H1 (cell line): ENCODE results near the gene SLC43A1. TPM values are rescaled to one million over a fixed set of nuclear protein-coding genes. Genes with fewer than 3 reads are reported as not detected.

Experiments
- CTCF ChIA-PET: fragments of 300-600 bp; sonication (Branson Sonifier 250); formaldehyde crosslinking; loops from one replicate; lab custom pipeline; 2021; ENCODE audit not compliant: partially characterized antibody; lab: Charles Lee
- POLR2A ChIA-PET: fragments of 300-600 bp; sonication (Branson Sonifier 250); formaldehyde crosslinking; loops from one replicate; lab custom pipeline; 2021; ENCODE audit warnings: inconsistent platforms; ENCODE audit not compliant: partially characterized antibody; lab: Charles Lee
- DNase-seq, 2 experiments: peaks; one replicate each; pipeline versions ENCODE4 v3.0.0 to v3.0.0-alpha.2; 2010 to 2022; ENCODE audit warnings: low spot score in 2 of 2, low read depth in 1 of 2, mixed read lengths in 1 of 2
- FAIRE-seq: peaks from 2 replicates; lab custom pipeline; 2011; peaks lifted over from hg19 to GRCh38; lab: Jason Lieb, UNC
- H2AFZ ChIP-seq: 2 replicates; pipeline ENCODE4 v1.8.1; 2012; ENCODE audit warnings: low read length, inconsistent platforms
- H2AK5ac ChIP-seq: 2 replicates; pipeline ENCODE4 v1.6.1; 2013; ENCODE audit warnings: low read depth, low read length
- H2BK120ac ChIP-seq: replicated peaks from 2 replicates; pipeline ENCODE3; 2013; ENCODE audit warnings: low read depth, low read length, inconsistent platforms
- H2BK12ac ChIP-seq: 2 replicates; pipeline ENCODE4 v1.6.1; 2013; ENCODE audit warnings: low read depth, low read length
- H2BK15ac ChIP-seq: 2 replicates; pipeline ENCODE4 v1.6.1; 2013; ENCODE audit warnings: low read length
- H2BK20ac ChIP-seq: 2 replicates; pipeline ENCODE4 v1.6.1; 2013; ENCODE audit warnings: low read length
- H2BK5ac ChIP-seq: 2 replicates; pipeline ENCODE4 v1.6.1; 2013; ENCODE audit warnings: low read depth, low read length
- H3K14ac ChIP-seq: 2 replicates; pipeline ENCODE4 v1.6.1; 2013; ENCODE audit warnings: inconsistent platforms; ENCODE audit not compliant: insufficient read length
- H3K18ac ChIP-seq: 2 replicates; pipeline ENCODE4 v1.6.1; 2013; ENCODE audit warnings: low read length; ENCODE audit errors: extremely low read depth
- H3K23ac ChIP-seq: 2 replicates; pipeline ENCODE4 v1.6.1; 2013; ENCODE audit warnings: inconsistent platforms; ENCODE audit not compliant: insufficient read length
- H3K23me2 ChIP-seq: 2 replicates; pipeline ENCODE4 v1.6.1; 2013; ENCODE audit warnings: low read depth, low read length
- H3K27ac ChIP-seq: 2 replicates; pipeline ENCODE4 v1.6.1; 2011; ENCODE audit warnings: low read depth, low read length, inconsistent platforms
- H3K27me3 ChIP-seq, 4 experiments: replicated peaks in 1 of 4; 1 replicate in 1 of 4; 2 replicates in 3 of 4; pipeline versions ENCODE4 v1.6.1 to v1.8.1; 2011 to 2013; ENCODE audit warnings: low read length in 3 of 4, mild to moderate bottlenecking in 3 of 4, inconsistent platforms in 2 of 4, mixed read lengths in 2 of 4, moderate library complexity in 1 of 4; ENCODE audit not compliant: control insufficient read depth in 3 of 4, insufficient read depth in 3 of 4; ENCODE audit errors: extremely low read depth in 1 of 4
- H3K36me3 ChIP-seq, 4 experiments: 2 replicates each; pipeline versions ENCODE4 v1.6.1 to v1.8.1; 2011 to 2013; ENCODE audit warnings: mild to moderate bottlenecking in 4 of 4, low read length in 3 of 4, moderate library complexity in 2 of 4, control low read depth in 1 of 4, inconsistent platforms in 1 of 4; ENCODE audit not compliant: insufficient read depth in 4 of 4, control insufficient read depth in 2 of 4
- H3K4ac ChIP-seq: replicated peaks from 2 replicates; pipeline ENCODE3; 2013; ENCODE audit warnings: low read length, low read depth, mixed read lengths, inconsistent platforms; ENCODE audit not compliant: insufficient read length
- H3K4me1 ChIP-seq, 4 experiments: replicated peaks in 1 of 4; 1 replicate in 1 of 4; 2 replicates in 3 of 4; pipeline versions ENCODE4 v1.6.1 to v1.8.1; 2011 to 2013; ENCODE audit warnings: low read length in 3 of 4, inconsistent platforms in 2 of 4, mixed read lengths in 1 of 4; ENCODE audit not compliant: insufficient read depth in 4 of 4, control insufficient read depth in 3 of 4
- H3K4me2 ChIP-seq, 2 experiments: 2 replicates each; pipeline versions ENCODE4 v1.6.1 to v1.8.1; 2011 to 2013; ENCODE audit warnings: low read depth in 2 of 2, low read length in 2 of 2, control low read depth in 1 of 2, inconsistent platforms in 1 of 2, mild to moderate bottlenecking in 1 of 2; ENCODE audit not compliant: insufficient read depth in 1 of 2
- H3K4me3 ChIP-seq, 4 experiments: fragments of 200-600, 300-600 bp in 1 of 4; sonication (generic), shearing (Covaris generic), sonication (Bioruptor Twin) in 1 of 4; 2 replicates each; pipeline versions ENCODE4 v1.5.1 to v1.8.1; 2011 to 2016; ENCODE audit warnings: low read length in 4 of 4, low read depth in 3 of 4, control low read depth in 2 of 4, inconsistent platforms in 2 of 4, mild to moderate bottlenecking in 2 of 4, mixed read lengths in 1 of 4, moderate library complexity in 1 of 4; ENCODE audit not compliant: insufficient read depth in 2 of 4; ENCODE audit errors: extremely low read depth in 1 of 4
- H3K56ac ChIP-seq: replicated peaks from 2 replicates; pipeline ENCODE3; 2013; ENCODE audit warnings: low read depth, mild to moderate bottlenecking, mixed read lengths, low read length, inconsistent platforms; ENCODE audit not compliant: insufficient read length
- H3K79me1 ChIP-seq: 2 replicates; pipeline ENCODE4 v1.6.1; 2013; ENCODE audit warnings: low read depth, low read length, control low read depth
- H3K79me2 ChIP-seq, 2 experiments: 2 replicates each; pipeline versions ENCODE4 v1.6.1 to v1.8.1; 2012 to 2013; ENCODE audit warnings: low read length in 2 of 2, mild to moderate bottlenecking in 2 of 2, inconsistent platforms in 1 of 2; ENCODE audit not compliant: insufficient read depth in 2 of 2, control insufficient read depth in 1 of 2
- H3K9ac ChIP-seq, 4 experiments: replicated peaks in 1 of 4; 1 replicate in 1 of 4; 2 replicates in 3 of 4; pipeline versions ENCODE4 v1.6.1 to v1.8.1; 2011 to 2013; ENCODE audit warnings: low read depth in 3 of 4, low read length in 3 of 4, control low read depth in 2 of 4, mild to moderate bottlenecking in 2 of 4, moderate library complexity in 2 of 4, inconsistent platforms in 1 of 4; ENCODE audit errors: extremely low read depth in 1 of 4
- H3K9me3 ChIP-seq, 2 experiments: 2 replicates each; pipeline versions ENCODE4 v1.6.1 to v1.8.1; 2012 to 2013; ENCODE audit warnings: mild to moderate bottlenecking in 2 of 2, moderate library complexity in 2 of 2, control low read depth in 1 of 2, inconsistent platforms in 1 of 2, low read depth in 1 of 2, low read length in 1 of 2, mixed read lengths in 1 of 2; ENCODE audit not compliant: insufficient read depth in 2 of 2
- H4K20me1 ChIP-seq, 2 experiments: replicated peaks in 1 of 2; 2 replicates each; pipeline versions ENCODE3 to v1.8.1; 2011 to 2013; ENCODE audit warnings: inconsistent platforms in 2 of 2, low read length in 2 of 2, mild to moderate bottlenecking in 1 of 2; ENCODE audit not compliant: insufficient read depth in 2 of 2, control insufficient read depth in 1 of 2
- H4K5ac ChIP-seq: 2 replicates; pipeline ENCODE4 v1.6.1; 2013; ENCODE audit warnings: low read length, low read depth, mixed read lengths, inconsistent platforms; ENCODE audit not compliant: insufficient read length
- H4K8ac ChIP-seq: 2 replicates; pipeline ENCODE4 v1.8.0; 2013; ENCODE audit warnings: mild to moderate bottlenecking, moderate library complexity, low read length, inconsistent platforms; ENCODE audit not compliant: insufficient read depth; ENCODE audit errors: extremely low read depth
- H4K91ac ChIP-seq: replicated peaks from 2 replicates; pipeline ENCODE3; 2013; ENCODE audit warnings: low read length, mixed read lengths, inconsistent platforms; ENCODE audit not compliant: insufficient read length
- POLR2A ChIP-seq, 2 experiments: IDR thresholded peaks; 1 replicate in 1 of 2; 2 replicates in 1 of 2; pipeline ENCODE4 v1.6.1; 2011; ENCODE audit warnings: low read depth in 2 of 2, low read length in 2 of 2, mild to moderate bottlenecking in 2 of 2; ENCODE audit errors: control extremely low read depth in 1 of 2
- SAP30 ChIP-seq: fragments of 300-600 bp; sonication (generic); IDR thresholded peaks from 2 replicates; pipeline ENCODE4 v1.7.1; 2012; ENCODE audit warnings: low read length, moderate library complexity, mild to moderate bottlenecking, inconsistent platforms; ENCODE audit not compliant: insufficient read depth, insufficient replicate concordance
- TAF1 ChIP-seq: IDR thresholded peaks from 2 replicates; pipeline ENCODE4 v1.6.1; 2011; ENCODE audit warnings: mild to moderate bottlenecking, low read depth, low read length
- TAF7 ChIP-seq: optimal IDR thresholded peaks from 2 replicates; pipeline ENCODE3; 2011; ENCODE audit warnings: low read depth, mild to moderate bottlenecking, inconsistent platforms, low read length, moderate library complexity, borderline replicate concordance
- WGBS, 2 experiments: shearing (Covaris generic) in 1 of 2; methylation state at CpG; one replicate each; pipeline versions ENCODE4 v1.1.6 to v1.1.7; 2013 to 2015; ENCODE audit warnings: low lambda C conversion rate in 2 of 2, mixed read lengths in 2 of 2, inconsistent platforms in 1 of 2, low coverage in 1 of 2, missing lambda C conversion rate in 1 of 2; ENCODE audit not compliant: insufficient replicate concordance in 2 of 2, insufficient coverage in 1 of 2, insufficient read length in 1 of 2; ENCODE audit errors: extremely low coverage in 1 of 2, missing lambda C conversion rate in 1 of 2; 5-methylcytosine and 5-hydroxymethylcytosine counted together
- polyA plus RNA-seq, 7 experiments: library from polyadenylated mRNA; depleted of rRNA in 3 of 7; stranded (reverse) in 5 of 7; unstranded in 2 of 7; fragments of >200 nt in 5 of 7; fragments of 200-250 nt in 2 of 7; gene quantifications; 1 replicate in 5 of 7; 2 replicates in 1 of 7; 4 replicates in 1 of 7; pipeline versions ENCODE4 v1.2.1 to v1.2.3, GENCODE V29; 2011 to 2013; ENCODE audit warnings: missing spikeins in 2 of 7, mixed read lengths in 2 of 7
- total RNA-seq: library from RNA; stranded (reverse); fragmentation: NEBNext Ultra II Directional; extraction: Animal tissue kit (Norgen Biotek cat#: 25700); gene quantifications from 2 replicates; pipeline ENCODE4 v1.2.1, GENCODE V29; 2021

Gene SLC43A1
- total and polyA plus RNA-seq, 2 of the 8 experiments (the other 6 are each of a cell fraction or from before 2014, with no cell fraction given): 34.5 to 58.0 TPM

DNA sequence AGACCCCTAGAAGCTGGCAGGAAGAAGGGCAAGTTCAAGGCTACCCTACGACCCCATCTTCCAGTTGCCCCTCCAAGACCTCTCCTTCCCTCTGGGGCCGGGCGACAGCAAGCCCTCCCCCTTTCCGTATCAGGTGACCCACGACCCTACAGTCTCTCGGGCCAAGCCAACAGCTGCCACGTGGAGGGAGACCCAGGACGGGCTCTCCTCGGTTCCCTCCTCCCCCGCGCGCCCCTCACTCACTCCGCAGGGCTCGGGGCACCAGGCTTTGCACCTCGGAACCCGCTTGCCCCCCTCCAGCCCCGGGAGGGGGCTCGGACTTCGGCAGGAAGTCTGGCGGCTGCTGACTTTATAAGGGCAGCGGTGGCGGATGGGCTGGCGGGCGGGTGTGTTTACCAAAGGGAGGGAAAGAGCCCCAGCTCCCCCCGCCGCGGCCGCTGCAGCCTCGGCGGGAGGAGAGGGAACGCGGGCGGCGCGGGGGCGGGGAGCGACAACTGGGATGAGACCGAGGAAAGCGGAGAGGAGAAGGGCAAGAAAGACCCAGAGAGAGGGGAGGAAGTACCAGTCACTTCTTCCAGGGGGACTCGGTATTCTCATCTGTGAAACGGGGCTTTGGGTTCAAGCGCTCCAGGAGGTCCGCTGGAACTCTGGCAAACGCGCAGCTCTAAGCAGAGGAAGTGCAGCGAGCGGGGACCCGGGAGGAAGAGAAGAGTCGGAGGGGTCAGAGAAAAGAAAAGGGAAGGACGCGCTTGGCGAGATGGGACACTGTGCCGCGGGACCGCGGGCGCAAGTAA is 767 bp downstream of the SLC43A1 start:
- peak overlapping the region; percentile 46 to 77 (median 56) for H3K9ac ChIP-seq
- no peak overlapping the region for H4K5ac ChIP-seq
- peak overlapping the region; percentile 56 to 95 for H3K4me2 ChIP-seq
- no peak overlapping the region for H2BK5ac ChIP-seq
- H3K9me3 ChIP-seq: no peaks in the 10 kb centered on the region
- DNase-seq (peak in 1 of 2 experiments; percentile 83), FAIRE-seq (no peak)
- peak overlapping the region; percentile 22 for H4K91ac ChIP-seq
- H3K27me3 ChIP-seq: peaks cover 0 to 21% (median 10%) of the 10 kb centered on the region in 4 experiments; a peak in 4 of 7 replicates
- no peak overlapping the region for H2BK120ac ChIP-seq
- H3K14ac ChIP-seq: no peak overlapping the region
- peak overlapping the region; percentile 91 for H4K8ac ChIP-seq
- H2AFZ ChIP-seq: peak overlapping the region; percentile 48; the same call in 1 of the 2 replicates
- H4K20me1 ChIP-seq: peaks cover 2 to 3% of the 10 kb centered on the region in 2 experiments
- H3K4me1 ChIP-seq: peaks cover 3 to 10% (median 5%) of the 10 kb centered on the region in 4 experiments
- H3K79me1 ChIP-seq: 0 out of 2 replicates have a peak, but pooled peaks cover 2% of the 10 kb centered on the region
- peak overlapping the region; percentile 60; the same call in 1 of the 2 replicates for H2BK12ac ChIP-seq
- no peaks in the 10 kb centered on the region for H3K36me3 ChIP-seq
- H2AK5ac ChIP-seq: no peak overlapping the region
- H3K4ac ChIP-seq: peak overlapping the region; percentile 23
- H3K4me3 ChIP-seq: peak overlapping the region; percentile 49 to 76 (median 68)
- peak overlapping the region; percentile 8 for H3K56ac ChIP-seq
- peaks cover 0 to 17% of the 10 kb centered on the region in 2 experiments; a peak in 3 of 4 replicates for H3K79me2 ChIP-seq
- peak overlapping the region; percentile 87 for H3K18ac ChIP-seq
- H3K23me2 ChIP-seq: peaks cover 19% of the 10 kb centered on the region; the same call in 1 of the 2 replicates
- no peak overlapping the region for H3K23ac ChIP-seq
- no peak overlapping the region for H2BK20ac ChIP-seq
- WGBS, 2 experiments: 3% methylated on average over 38 of the region's 57 CpGs; no CpG with 5 or more reads in 1 of the 2 experiments
- no peak overlapping the region for H3K27ac ChIP-seq
- no peak overlapping the region for H2BK15ac ChIP-seq
- ChIA-PET CTCF (interaction anchor here (0.6 to 25.4 kb wide), 11 partner anchors 13 to 169 kb away, joined by 3 to 1146 read pairs (median 4); partner anchors contain the start of gene TIMM10), POLR2A (interaction anchor here (0.8 to 8.4 kb wide), 23 partner anchors 9 to 191 kb away, joined by 3 to 110 read pairs (median 7); partner anchors contain the start of genes RTN4RL2, SMTNL1, TIMM10 and YPEL4)
- TF ChIP-seq TAF7 (no peak), SAP30 (peak; percentile 65), TAF1 (peak; percentile 45; the same call in 1 of the 2 replicates), POLR2A (IDR thresholded peaks at IDR 0.05; ENCODE audit: control extremely low read depth in 1 of 2, low read depth in 2 of 2, low read length in 2 of 2) (peak in 1 of 2 experiments; percentile 58; a peak in 2 of 3 replicates)
